ENCODE measurements around the gene ABCA2.

GRCh38 chr9:137053944-137054931, 26.2 kb upstream of the ABCA2 start, which contains the start of gene ENTPD2:
- no peak for TF ChIP-seq CTCF (IDR thresholded peaks at IDR 0.05)
- no peak for TF ChIP-seq EP300 (IDR thresholded peaks at IDR 0.05)
- no peak for TF ChIP-seq POLR2A (IDR thresholded peaks at IDR 0.05)
